GM18508 (cell line): ENCODE data around the gene SPNS3.

Experiments
- ATAC-seq: cut with Tn5 transposase; IDR thresholded peaks from one replicate; pipeline ENCODE4 v1.9.1; 2021; ENCODE audit warnings: moderate number of reproducible peaks; ENCODE audit not compliant: insufficient read depth, unreplicated experiment

SPNS3 gene

DNA sequence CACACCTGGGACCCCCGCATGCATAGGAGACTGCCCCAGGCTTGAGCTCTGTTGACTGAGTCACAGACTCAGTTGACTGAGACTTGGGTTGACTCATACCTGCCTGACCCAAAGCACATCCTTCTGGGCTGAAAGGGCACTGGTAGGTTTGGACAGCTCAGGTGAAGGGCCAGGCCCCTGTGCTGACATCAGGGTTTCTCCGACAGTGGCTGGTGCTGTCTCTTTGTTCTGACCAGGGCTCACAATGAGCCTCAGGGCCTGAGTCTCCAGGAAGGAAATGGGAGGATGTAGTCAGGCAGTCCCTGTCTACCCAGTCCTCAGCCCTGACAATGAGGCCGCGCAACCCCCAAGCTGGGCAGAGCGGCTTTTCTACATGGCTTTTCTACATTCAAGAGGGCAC lies 71.4 kb downstream of the SPNS3 start:
- ATAC-seq: no peak

DNA sequence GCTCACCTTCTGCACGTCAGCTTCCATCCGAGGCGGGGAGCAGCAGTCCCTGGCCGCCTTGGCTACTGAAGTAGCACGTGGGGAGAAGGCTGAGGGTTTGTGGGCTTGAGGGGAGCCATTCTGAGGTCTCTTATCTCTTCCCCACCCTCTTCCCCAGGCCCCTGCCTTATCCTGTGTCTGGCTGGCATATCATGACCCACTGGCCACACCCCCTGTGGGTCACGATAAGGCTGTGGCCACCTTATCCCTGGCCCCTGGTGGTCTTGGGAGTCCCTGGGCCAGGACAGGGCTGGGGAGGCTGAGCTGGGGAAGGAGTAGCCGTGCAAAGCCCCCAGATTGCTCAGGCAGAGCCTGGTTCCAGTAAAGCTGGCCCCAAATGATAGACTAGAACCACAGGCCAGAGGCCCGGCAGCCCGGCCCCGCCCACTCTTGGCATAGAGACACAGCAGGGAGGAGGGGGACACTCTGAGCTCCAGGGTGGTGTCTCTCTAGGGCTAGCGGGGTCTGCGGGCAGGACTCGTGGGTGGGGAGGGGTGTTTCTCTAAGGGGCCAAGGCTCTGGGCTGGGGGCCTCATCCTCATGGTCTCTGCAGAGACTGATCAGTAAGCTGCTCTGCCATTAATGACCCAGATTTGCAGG lies 72.6 kb downstream of the SPNS3 start:
- ATAC-seq: no peak

DNA sequence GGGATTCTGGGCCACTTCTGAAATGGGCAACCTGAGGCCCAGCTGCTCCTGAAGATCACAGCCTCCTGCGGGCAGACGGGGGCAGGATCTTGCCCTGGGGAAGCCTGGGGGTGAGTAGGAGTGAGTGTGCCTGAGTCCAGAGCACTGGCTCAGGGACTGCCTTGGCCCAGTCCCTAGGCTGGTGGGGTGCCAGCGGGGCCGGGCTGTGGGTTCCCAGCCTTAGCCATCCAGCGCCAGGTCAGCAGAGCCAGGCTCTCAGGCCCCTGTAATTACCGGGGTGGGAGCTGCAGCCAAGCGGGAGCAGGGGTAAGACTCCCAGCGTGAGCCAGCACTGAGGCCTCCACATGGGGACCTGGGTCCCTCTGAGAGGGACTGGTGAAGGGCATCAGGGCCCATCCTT lies 73.2 kb downstream of the SPNS3 start:
- no peak for ATAC-seq

DNA sequence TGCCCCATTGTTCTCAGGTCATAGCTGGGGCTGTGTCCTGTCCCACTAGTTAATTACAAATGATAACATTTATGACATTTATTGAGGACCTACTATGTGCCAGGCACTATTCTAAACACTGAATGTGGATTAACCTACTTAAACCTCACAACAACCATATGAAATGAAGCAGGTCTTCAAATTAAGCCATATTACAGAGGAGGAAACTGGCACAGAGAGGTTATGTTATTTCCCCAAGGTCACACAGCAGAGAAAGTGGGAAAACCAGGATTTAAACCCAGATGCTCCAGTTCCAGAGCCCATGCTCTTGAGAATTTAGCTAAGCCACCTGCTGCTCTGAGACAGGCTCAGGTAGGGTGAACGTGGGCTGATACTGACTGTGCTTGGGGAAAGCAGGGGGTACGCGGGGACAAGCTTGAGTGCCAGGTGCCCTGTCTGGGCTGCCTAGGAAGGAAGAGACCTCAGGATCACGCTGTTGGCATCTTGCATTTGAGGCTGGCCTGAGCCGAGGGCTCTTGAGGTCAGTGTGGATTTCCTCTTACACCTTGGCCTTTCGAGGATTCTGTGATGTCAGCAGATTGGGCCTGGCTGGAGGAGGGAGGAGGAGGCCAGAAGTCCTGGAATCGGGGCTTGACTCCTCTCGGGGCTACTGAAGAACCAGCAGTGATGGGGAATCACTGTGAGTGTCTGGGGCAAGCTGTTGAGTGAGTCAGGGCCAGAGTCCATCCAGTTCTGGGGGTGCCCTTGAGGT lies 73.8 kb downstream of the SPNS3 start:
- no peak for ATAC-seq

DNA sequence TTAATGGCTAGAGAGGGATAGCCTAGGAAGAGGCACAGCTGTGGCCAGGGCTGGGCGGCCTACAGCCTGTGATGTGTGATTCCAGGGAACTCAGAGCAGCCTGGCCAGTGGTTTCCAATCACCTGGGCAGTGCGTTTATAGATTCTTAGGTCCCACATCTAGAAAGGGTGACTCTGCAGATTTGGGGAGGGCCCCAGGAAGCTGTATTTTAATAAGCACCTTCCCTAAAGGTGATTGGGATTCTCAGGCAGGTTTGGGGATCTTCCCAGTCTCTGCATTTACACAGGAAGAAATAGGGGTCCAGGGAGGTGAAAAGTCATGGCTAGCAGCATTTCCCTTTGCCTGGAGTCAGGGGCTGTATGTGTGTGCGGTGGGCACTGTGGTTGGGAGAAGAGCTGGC lies 74.5 kb downstream of the SPNS3 start:
- no peak for ATAC-seq

DNA sequence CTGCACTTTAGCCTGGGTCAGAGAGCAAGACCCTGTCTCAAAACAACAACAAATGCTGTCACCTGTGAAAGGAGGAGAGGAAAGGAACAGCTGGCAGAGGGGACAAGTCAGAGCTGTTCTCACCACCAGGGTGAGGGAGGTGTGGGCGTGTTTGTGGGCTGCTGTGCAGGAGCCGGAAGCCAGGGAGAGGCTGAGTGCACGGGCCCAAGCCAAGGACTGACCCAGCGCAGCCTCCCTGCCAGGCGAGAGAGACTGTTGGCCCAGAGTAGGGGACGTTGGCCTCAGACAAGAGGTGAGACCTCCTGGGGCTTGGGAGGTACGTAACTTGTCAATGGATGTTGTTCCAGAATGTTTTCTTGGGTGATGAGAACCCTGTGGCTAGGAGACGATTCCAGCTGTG lies 75.7 kb downstream of the SPNS3 start:
- ATAC-seq: no peak

DNA sequence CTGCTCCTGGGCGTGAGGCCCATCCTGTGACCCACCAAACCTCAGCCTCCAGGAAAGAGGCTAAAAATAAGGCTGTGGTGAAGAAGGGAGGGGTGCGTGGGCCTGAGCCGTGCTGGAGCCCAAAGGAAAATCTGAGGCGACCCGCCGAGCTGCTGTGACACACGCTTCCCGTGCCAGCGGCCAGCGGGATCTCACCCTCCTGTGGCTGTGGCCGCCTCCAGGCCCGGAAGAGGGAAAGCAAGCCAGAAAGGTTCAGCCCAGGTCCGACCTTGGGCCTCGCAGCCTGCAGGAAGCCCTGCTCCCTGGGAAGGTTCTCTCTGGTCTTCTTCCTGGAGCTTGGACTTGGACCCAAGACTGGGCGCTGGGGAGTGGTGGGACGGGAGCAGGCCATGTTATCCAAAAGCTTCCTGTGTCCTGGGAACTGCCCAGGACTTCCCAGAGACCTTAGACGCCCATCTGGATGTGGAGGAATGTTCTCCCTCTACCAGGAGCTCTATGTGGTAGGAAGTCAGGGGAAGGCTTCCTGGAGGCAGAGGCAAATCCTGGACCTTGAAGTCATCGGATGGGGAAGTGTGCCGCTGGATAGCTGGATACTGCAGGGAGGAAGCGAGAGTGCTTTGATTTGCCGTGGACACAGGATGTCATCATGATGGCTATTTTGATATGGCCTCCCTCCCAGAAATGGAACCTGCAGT lies 76.3 kb downstream of the SPNS3 start:
- ATAC-seq: no peak

DNA sequence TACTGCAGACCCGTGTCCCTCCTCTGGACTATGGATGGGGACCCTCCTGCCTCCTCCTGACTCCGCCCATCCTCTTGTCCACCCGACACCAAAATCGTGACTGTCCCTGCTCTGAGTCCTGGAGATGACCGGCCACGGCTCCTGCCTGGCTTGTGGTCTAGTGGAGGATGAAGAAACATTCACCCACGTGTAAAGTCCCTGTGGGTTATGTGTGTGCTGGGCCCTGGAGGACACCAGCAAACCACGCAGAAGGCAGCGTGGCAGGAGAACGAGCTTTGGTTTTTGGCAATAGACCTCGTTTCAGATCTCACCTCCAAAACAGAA lies 76.8 kb downstream of the SPNS3 start:
- no peak for ATAC-seq

DNA sequence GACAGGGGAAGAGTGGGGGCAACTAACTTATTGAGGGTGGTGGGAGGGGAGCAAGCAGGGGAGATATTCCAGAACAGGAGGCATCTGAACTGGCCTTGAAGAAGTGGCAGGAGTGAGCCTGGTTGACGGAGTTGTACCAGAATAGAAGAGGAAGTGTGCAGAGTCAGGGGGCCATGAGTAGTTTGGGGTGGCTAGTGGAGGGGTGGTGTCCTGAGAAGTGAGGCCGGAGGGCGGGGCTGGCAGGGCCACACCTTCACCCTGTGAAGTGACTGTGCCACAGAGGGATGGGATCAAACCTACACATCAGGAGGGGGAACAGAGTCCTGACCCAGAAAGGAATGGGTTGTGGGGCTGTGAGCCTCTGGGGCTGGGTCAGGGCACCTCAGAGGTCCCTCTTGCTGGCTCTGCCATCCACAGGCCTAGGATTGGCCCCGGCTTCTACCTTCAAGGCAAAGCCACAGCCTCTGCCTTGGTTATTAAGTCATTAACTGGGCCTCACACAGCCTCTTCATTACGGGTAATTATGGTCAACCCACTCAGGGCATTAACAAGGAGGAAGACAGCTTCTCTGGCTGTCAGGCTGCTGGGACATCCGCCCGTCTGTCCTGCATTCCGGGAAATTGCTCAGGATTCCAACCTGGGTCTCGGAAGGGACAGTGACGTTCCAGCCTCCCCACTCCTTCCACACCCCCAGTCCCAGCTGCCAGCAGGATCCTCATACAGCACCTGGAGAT lies 77.6 kb downstream of the SPNS3 start:
- no peak for ATAC-seq

DNA sequence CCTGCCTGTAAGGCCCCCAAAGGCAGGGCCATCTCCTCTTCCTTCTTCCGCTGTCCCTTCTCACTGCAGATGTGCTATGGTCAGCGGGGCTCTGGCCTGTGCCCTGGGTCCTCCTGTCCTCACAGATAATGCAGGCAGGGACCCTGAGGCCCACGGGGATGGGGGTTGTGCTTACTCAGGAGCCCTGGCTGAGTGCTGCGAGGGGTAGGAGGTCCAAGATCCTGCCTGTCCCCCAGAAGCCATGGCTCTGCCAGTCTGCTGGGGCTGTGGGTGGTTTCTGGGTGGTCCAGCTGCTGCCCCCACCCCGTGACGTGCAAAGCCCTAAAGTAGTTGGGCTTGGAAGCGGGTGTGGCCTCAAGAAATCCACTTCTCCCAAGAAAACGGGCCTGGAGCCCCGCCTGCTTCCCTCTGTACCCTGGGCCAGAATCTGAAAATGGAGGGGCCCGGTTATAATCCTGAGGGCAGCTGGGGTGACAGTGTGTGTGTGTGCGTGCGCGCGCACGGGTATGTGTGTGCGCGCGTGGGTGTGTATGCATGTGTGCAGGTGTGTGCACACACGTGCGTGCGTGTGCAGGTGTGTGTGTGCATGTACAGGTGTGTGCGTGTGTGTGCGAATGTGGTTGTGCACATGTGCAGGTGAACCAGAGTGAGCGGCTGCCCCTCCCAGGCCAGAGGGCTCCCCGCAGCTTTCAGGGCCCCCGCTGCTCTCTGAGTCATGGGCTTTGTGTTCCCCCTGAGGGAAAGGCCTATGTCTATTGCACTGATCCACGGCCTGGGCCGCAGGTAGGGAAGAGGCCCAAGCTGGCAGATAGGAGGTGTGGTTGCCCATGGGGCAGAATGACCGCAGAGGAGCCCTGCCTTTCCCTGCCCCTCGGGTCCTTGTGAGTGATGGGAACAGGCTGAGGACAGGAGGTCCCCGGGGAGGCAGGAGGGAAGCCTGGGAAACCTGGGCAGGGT lies 78.7 kb downstream of the SPNS3 start:
- no peak for ATAC-seq

DNA sequence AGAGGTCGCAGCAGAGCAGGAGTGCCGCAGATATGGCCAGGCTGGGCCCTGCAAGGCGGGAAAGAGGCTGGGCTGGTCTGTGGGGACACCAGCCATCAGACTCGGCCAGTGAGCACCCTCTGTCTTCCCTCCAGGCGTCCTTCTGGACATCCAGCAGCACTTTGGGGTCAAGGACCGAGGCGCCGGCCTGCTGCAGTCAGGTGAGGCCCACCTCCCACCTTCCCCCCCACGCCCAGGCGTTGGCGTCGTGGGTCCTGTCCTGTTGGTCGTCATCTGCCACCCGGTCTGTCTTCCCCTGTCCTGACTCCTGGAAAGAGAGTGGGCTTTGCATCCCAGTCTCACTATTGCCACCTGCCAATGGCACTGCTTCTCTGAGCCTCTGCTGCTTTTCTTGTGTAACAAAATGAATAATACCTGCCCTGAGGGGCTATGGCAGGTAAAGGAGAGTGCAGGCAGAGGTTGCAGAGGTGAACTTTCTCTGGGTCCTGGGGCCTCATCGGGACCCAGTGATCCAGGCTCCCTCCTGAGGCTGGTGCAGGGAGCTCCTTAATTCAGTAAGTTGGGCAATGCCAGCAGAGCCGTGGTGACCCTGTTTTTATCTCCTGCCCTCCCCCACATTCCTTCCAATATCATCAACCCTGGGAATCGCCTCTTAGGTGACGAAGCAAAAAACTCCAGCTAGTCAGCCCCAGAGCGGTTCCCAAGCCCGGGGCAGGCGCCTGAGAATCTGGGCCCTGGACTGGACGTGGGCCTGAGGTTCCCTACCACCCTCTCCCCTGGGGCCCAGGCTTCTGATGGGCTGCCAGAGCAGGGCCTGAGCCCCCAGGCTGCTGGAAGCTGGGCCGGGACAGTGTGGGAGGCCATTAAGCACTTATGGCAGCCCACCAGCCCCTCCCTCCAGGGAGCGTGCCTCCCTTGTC lies 79.6 kb downstream of the SPNS3 start:
- ATAC-seq: no peak

DNA sequence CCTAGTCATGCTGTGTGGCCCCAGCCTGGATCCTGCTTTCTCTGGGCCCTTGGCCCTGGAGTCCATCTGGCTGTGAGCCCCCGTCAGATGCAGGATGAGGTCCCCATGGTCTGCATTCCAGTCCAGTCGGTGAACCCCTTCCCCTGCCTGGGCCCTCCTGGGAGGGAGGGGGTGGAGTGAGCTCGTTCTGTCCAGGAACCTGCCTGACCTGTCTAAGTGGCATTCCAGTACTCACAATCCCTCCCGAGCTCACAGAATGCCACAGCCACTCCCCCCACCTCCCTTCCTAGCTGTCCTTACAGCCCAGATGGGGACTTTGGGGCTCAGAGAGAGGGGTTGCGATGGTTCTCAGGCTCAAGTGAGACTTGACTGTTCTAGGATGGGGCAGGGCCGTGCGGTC lies 80.5 kb downstream of the SPNS3 start:
- ATAC-seq: no peak

DNA sequence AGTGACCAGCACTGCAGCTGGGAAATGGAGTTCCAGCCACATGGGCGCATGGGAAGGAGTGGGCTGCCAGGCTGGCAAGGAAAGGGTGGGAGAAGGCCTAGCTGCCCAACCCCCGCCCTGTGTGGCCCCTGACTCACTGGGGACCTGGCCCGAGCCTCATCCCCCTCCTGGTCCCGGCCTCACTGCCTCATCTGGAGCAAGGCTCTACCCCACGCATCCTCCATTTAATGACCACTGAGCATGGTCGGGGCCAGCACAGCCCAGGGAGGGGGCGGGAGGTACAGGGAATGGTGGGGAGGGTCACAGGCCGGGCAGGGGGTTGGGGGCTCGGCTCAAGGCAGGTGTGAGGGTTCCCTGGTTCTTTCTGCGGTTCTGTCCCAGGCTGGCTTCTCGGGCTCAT lies 81.0 kb downstream of the SPNS3 start:
- no peak for ATAC-seq

DNA sequence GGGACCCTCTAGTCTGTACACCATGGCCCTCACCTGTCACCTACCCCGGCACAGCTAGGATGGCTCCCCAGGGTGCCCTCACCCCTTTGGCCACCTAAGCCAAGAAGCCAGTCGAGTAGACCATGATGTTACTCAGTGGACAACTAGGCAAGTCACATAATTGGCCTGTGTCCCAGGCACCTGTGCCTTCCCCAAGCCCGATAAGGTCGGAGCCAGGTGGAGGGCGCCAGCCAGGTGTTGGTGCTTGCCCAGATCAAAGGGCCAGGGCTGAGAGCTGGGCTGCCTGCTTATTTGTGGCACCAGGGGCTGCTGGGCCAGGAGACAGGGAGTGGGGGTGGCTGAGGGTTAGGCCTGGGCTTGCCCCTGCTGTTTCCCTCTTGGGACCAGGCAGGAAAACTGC lies 81.8 kb downstream of the SPNS3 start:
- no peak for ATAC-seq

DNA sequence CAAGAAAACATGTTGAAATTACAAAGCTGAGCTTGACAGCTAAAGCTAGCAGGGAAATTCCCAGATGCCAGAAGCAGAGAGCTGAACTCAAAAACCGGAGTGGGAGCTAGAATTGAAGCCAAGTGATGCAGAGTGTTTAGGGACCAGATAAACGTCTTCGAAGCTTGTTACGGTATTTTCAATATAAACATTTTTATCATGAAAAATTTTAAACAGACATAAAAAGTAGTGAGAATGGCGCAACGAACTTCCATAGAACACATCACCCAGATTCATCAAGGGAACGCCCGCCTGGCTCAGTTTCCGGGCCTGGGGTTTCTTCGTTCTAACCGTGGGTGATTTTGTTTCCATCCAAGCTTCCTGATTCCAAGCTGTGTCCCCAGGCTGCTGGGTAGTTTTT lies 83.0 kb downstream of the SPNS3 start:
- ATAC-seq: no peak

DNA sequence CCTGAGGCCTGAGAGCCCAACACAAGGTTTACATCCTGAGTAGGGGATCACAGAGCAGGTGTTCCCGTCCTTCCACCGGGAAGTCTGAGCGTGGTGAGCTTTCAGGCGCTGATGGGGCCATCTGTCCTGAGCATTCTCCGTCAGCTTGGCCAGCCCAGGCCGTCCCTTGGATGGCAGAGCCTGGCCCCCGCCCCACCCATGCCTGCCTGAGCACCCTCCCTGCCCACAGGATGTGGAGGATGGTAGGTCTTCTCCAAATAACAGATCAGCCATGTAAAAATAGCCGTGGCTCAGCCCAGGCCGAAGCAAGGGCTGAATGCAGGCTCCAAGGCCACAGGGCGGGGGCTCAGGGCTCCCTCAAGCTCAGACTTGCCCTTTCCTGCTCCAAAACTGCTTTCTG lies 85.2 kb downstream of the SPNS3 start:
- ATAC-seq: no peak

DNA sequence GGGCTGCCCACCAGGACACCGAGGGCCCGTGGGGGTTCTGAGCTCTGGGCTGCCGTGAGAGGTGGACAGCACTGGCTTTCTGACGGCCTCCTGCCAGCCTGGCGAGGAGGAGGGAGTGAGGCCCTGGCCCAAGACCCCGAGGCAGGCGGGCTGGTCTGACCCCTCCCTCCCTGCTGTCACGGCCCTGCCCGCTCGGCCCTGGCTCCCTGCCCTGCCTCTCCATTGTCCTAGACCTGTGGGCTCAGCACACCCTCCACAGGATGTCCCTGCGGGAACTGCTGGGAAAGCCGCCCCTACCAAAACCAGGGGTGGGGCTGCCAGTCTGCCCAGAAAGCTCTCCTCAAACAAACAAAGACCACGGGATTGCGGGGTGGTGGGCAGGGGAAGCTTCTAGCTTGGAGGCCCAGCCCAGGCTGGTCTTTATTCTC lies 85.6 kb downstream of the SPNS3 start:
- no peak for ATAC-seq

DNA sequence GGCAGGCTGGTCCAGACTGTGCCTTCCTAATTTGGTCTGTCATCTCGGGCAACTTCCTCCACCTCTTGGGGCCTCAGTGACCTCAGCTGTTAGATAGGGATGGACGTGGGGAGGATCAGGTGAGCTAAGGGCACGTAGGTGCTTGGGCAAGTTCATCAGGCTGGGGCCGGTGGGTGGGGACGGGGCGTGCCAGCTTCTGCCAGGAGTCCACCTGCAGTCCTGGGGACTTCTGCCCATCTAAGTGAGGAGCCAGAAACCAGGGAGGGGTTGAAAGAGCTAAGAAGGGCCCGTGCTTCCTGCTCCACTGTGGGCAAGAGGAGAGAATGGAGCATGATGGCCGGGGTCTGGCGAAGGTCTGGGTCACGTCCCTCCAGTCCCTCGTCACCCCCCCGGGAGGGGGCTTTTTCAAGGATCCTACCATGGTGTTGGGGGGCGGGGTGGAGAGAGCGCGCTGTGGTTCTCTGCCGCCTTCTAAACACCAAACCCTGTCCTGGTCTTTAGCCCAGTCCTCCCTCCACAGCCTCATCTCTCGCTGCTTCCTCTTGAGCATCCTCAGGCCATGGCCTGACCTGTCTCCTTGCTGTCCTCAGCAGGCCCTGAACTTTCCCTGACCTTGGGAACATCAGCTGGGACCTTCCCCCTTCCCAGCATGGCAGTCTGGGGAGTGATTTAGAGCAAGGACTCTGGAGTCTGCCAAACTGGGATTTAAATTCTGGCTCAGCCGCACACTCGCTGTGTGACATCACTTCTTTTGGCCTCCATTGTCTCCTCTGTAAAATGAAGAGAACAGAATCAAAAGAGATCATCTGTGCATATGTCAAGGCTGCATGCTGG lies 86.5 kb downstream of the SPNS3 start:
- ATAC-seq: no peak
